Measurements from ENCODE around the gene LBHD2.
"Not testable (repeated sequence)": the region's sequence is repeated elsewhere in the genome, so short reads cannot be mapped to it uniquely, and the experiment has no call there.

Gene LBHD2

DNA sequence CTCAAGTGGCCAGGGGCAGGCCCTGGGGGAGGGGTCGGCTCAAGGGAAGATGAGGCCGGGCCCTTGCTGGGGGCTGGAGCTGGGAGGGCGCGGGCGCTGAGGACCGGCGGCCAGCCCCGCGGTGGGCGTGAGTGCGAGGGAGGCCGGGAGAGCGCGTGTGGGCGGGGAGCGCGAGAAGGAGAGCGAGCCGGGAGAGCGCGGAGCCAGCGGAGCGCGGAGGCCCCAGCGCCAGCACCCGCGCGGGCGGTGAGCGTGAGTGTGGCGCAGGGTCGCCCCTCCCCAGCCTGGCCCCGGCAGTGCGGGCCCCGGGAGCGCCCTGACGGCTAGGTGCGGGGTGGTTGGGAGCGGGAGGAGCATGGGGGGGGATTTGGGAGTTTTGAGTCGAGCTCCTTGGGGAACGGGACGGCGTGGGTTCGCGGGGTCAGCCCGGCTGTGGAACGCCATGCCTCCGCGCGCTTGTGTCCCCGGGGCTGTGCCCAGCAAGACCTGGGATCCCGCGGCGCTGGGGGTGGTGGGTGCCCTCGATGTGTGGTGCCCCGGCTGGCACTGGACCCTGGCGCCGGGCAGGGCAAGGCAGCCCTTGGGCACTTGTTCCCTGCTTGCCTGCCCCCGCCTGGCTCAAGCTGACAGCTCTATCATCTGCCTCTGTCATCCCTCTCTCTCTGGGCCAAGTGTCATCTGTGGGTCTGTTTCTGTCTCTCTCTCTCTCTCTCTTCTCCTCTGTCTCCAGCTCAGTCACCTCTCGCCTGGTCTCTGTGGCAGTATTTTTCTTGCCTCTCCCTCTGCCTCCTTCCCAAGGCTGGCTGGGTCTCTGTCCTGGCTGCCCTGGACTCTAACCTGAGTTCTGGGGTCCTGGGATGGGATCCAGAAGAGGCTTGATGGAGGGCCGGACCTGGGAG, at the start of gene LBHD2:
Gene LBHD2, plus strand, starts transcription at position 190 of the 899 bp plus-strand sequence. CDS start 1,803 bp downstream, outside the sequence.
- TF ChIP-seq, protein P1, sequence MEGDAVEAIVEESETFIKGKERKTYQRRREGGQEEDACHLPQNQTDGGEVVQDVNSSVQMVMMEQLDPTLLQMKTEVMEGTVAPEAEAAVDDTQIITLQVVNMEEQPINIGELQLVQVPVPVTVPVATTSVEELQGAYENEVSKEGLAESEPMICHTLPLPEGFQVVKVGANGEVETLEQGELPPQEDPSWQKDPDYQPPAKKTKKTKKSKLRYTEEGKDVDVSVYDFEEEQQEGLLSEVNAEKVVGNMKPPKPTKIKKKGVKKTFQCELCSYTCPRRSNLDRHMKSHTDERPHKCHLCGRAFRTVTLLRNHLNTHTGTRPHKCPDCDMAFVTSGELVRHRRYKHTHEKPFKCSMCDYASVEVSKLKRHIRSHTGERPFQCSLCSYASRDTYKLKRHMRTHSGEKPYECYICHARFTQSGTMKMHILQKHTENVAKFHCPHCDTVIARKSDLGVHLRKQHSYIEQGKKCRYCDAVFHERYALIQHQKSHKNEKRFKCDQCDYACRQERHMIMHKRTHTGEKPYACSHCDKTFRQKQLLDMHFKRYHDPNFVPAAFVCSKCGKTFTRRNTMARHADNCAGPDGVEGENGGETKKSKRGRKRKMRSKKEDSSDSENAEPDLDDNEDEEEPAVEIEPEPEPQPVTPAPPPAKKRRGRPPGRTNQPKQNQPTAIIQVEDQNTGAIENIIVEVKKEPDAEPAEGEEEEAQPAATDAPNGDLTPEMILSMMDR (IDR thresholded peaks at IDR 0.05; ENCODE audit: insufficient read depth, low read depth, low read length, missing control alignments): no peak
- DNase-seq (ENCODE audit: low read depth): no peak
- H3K4me3 ChIP-seq (ENCODE audit: low read depth, low read length): no peak within 1 kb of the TSS

DNA sequence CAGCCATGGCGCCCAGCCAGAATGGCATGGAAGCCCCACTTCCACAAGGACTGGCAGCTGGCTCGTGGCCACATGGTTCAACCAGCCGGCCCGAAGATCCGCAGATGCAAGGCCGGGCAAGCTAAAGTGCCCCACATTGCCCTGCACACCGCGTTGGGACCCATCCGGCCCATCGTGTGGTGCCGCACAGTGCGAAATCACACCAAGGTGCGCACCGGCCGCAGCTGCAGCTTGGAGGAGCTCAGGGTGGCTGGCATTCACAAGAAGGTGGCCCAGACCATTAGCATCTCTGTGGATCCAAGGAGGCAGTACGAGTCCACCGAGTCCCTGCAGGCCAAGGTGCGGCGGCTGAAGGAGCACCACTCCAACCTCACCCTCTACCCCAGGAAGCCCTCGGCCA, 42.5 kb upstream of the LBHD2 start:
- no peak overlapping the region for H3K4me3 ChIP-seq (ENCODE audit: low read depth, low read length)
- TF ChIP-seq, protein P1 (IDR thresholded peaks at IDR 0.05; ENCODE audit: insufficient read depth, low read depth, low read length, missing control alignments): no peak
- no peak for DNase-seq (ENCODE audit: low read depth)

DNA sequence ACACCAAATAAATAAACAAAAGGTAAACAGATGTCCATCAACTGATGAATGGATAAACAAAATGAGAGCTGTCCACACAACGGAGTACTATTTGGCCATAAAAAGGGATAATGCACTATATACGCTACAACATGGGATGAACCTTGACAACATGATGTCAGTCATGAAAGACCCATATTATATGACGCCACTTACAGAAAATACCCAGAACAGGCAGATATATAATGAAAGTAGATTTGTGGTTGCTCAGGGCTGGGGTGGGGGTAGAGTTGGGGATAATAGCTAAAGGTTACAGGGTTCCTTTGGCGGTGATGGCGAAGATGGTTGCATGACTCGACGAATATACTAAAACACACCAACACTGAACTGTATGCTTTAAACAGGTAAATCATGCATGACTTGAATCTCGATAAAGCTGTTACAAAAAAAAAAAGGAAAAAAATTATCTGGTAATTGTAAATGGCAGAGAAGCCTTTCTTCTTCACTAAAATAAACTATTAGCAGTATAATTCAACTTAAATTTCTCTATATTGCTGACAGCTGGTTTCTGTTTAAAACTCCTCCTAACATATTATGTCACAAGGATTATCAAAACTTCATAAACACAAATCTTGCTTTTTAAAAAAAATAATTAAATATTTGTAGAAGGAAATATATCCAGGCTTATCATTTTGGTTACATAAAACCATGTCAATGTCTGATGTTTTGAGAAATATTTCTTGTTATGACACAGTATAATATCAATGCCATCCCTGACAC, 40.6 kb upstream of the LBHD2 start:
- TF ChIP-seq, protein P1 (IDR thresholded peaks at IDR 0.05; ENCODE audit: insufficient read depth, low read depth, low read length, missing control alignments): no peak
- no peak overlapping the region for H3K4me3 ChIP-seq (ENCODE audit: low read depth, low read length)
- no peak for DNase-seq (ENCODE audit: low read depth)

DNA sequence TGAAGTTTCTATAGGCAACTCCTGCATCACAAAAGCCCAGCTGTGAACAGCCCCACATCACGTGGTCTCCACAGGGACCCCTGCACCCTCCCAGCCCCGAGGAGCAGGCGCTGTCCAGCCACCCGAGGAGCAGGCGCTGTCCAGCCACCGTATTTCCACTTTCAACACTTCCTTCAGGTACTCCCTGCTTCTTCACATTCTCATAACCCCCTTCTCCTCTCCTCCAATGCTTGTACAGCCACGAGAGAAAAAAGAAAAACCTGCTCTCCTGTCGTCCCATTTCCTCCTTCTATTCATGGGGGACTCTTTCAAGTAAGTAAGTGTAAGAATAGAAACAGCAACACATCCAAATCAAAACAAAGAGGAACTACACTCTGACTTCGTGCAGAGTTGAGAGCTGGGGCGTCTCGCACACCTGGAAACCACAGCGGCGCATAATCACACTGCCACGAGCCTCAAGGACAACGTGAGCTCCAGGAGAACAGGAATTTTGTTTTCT, 38.6 kb upstream of the LBHD2 start:
- TF ChIP-seq, protein P1 (IDR thresholded peaks at IDR 0.05; ENCODE audit: insufficient read depth, low read depth, low read length, missing control alignments): no peak
- H3K4me3 ChIP-seq (ENCODE audit: low read depth, low read length): peak overlapping the region; percentile 28
- DNase-seq (ENCODE audit: low read depth): peak; percentile 38

DNA sequence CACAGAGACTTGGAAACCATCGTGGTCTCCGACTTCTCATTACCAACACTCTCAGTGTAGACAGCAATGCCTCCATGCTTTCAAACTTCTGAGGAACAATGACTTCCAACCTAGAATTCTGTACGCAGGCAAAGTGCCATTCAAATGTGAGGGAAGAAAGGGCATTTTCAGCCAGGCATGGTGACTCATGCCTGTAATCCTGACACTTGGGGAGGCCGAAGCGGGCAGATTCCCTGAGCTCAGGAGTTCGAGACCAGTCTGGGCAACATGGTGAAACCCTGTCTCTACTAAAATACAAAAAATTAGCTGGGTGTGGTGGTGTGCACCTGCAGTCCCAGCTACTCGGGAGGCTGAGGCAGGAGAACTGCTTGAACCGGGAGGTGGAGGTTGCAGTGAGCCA, 36.6 kb upstream of the LBHD2 start:
- H3K4me3 ChIP-seq (ENCODE audit: low read depth, low read length); DNase-seq (ENCODE audit: low read depth): not testable (repeated sequence)

DNA sequence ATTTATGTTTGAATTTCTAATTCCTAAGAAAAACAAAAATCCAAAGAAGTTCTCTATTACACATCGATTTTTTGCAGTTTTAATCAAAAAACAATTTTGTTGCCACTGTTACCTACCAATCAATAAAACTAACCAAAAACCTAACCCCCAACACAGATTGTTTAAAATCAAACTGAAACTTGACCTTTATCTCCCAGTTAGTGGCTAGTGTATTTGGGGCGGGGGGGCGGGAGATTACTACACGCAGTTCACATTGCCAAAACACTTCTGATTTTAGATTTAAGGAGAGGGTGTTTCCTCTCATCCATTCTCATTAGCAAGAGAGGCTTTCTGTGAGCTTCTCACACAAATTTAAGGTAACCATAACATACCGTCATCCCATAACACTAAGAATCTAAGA, 33.1 kb upstream of the LBHD2 start:
- TF ChIP-seq, protein P1 (IDR thresholded peaks at IDR 0.05; ENCODE audit: insufficient read depth, low read depth, low read length, missing control alignments): no peak
- no peak overlapping the region for H3K4me3 ChIP-seq (ENCODE audit: low read depth, low read length)
- DNase-seq (ENCODE audit: low read depth): no peak

DNA sequence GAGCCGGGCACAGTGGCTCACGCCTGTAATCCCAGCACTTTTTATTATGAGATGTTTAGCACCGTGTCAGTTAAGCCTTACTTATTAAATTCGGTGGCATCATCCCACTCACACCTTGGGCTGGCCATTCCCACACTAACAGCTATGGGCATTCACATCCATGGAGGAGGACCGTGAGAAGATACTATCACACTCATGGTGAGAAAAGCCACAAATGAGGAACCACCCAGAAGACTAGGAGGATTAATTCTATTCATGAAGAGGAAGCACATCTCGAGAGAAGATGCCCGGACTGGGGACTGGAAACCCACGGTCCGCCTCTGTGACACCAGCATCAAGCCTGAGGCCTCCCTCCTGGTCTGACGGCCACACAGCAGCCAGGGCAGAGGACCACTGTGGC, 31.6 kb upstream of the LBHD2 start:
- TF ChIP-seq, protein P1 (IDR thresholded peaks at IDR 0.05; ENCODE audit: insufficient read depth, low read depth, low read length, missing control alignments): no peak
- H3K4me3 ChIP-seq (ENCODE audit: low read depth, low read length): no peak overlapping the region
- no peak for DNase-seq (ENCODE audit: low read depth)

All from GM12865 (cell line).